Activated T-cell treated with anti-CD3 and anti-CD28 coated beads for 24 hours (primary cell): ENCODE measurements around the gene OR52I2.

Source experiments
- DNase-seq: peaks from one replicate; pipeline ENCODE4 v3.0.0-alpha.2; 2020; ENCODE audit warnings: low read depth

The OR52I2 gene

DNA sequence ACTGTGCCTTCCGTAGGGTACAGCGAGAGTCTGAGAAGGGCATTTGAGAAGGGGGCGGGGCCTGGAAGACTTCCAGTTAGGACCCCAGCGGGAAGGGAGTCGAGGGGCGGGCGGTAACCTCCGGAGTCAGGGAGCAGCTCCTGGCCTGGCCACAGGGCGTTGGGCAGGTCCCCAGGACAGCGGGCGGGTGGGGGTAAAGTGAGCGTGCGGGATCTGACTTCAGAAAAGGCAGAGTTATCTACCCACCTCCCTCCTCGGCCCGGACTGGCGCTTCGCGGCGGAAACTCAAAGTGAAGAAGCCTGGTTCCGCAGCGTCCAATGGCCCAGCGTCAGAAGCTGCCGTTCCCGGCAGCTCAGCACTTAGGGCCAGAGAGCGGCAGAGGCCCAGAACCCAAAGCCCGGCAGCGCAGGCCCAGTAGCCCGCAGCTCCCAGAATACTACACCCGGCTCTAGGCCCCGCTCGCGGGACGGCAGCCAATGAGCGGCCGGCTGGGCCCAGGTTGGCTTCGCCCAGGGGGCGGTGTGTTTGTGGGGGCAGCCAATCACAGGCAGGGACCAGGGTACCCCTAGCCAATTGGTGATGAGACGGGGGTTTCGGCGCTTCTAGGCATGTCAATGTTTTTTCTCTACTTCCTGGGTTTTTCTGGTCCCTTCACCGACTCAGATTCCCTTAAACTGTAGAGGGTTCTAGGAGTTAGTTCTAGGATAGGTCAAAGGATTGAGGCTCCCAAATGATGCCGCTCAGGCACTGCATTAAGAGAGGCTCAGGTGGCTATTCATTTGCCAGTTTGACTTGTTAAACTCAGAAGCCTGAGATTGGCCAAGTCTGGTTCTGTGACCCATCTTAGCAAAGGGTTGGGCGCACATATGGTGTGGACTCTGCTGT, 26.5 kb downstream of the OR52I2 start, which contains the start of gene TRIM68:
Gene TRIM68, minus strand, starts transcription at position 451 of the 886 bp plus-strand sequence. CDS start 2,727 bp downstream, outside the sequence.
- peak; percentile 93 for DNase-seq

DNA sequence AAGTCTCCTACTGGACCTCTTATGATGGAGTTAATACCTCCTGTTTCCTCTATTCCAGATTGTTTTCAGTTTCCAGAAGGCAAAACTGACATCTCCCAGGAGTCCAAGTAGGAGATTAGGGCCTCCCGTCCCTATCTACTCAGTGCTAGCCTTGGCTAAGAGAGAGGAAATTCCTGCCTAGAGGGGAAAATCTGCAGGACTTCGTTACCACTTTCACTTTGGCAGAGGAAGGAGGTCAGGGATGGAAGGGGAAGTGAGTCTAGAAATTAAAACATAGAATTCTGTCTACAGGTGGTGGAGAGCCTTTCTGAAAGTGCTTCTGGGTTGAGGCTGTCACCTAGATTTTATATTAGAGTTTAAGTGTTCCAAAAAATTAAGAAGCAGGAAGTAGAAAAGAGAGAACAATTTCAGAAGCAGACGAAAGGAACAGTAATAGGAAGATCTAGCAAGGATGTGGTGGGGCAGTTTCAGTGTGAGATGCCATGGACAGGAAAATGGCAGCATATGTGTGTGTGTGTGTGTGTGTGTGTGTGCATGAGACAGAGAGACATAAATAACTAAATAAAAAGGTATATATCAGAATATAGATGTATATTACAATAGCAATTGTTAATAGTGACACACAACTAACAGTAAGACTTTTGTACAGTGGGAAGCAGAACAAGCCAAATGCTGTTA, 28.9 kb downstream of the OR52I2 start:
- no peak for DNase-seq

DNA sequence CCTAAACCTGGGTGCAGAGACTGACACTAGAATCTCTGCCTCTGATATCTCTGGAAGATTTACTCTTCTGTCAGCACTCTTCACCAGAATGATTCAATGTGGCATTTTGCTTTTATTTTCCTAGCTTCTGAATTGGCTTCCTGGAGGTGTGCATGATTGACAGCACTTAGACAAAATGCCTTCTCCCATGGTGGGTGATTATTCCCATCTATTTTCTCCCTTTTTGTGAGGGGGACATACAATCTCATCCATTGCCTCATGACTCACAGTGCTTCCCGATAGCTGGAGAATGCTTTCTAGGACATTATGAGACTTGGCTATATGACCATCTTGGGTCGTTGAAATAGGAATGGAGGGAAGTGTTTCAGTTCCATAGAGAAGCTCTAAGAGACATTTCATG, 30.4 kb downstream of the OR52I2 start:
- no peak for DNase-seq

DNA sequence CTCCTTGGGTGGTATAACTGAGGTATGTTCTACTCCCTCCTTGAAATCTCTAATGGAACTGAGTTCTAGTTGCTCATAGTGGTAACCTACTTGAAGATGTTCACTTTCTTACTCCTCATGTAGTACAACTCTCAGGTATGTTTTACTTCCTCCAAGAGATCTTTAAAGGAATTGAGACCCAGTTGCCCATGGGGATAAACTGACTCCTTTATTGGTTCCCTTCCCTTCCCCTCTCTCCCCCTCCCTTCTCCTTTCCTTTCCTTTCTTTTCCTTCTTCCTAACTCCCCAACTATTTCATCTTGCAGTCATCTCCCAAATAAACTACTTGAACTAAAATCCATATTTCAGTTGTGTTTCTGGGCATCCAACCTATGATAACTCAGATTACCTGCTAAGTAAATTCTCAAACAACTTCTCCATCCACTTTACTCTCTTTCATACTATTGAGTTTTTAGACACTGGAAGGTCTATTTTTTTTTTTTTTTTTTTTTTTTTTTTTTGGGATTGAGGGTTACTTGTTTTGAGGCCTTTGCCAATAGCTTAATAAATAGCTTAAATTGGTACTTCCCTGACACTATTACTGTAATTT, 34.4 kb downstream of the OR52I2 start:
- DNase-seq: no peak

DNA sequence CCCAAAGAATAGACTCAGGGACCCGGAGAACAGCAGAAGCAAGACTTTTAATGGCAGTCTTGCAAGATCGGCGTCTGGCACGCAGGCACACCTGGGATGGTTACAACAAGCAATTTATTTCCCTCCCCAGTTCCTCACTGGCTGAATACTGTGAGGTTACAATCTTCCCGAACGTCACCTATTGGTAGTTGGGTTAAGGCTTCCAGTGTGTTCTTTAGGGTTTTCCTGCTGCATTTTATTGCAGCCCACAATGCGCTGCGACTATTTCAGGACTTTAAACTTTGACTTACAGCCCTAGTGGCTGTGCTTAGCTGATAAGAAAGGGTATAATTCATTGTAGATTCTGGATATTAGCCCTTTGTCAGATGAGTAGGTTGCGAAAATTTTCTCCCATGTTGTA, 38.0 kb downstream of the OR52I2 start:
- no peak for DNase-seq

DNA sequence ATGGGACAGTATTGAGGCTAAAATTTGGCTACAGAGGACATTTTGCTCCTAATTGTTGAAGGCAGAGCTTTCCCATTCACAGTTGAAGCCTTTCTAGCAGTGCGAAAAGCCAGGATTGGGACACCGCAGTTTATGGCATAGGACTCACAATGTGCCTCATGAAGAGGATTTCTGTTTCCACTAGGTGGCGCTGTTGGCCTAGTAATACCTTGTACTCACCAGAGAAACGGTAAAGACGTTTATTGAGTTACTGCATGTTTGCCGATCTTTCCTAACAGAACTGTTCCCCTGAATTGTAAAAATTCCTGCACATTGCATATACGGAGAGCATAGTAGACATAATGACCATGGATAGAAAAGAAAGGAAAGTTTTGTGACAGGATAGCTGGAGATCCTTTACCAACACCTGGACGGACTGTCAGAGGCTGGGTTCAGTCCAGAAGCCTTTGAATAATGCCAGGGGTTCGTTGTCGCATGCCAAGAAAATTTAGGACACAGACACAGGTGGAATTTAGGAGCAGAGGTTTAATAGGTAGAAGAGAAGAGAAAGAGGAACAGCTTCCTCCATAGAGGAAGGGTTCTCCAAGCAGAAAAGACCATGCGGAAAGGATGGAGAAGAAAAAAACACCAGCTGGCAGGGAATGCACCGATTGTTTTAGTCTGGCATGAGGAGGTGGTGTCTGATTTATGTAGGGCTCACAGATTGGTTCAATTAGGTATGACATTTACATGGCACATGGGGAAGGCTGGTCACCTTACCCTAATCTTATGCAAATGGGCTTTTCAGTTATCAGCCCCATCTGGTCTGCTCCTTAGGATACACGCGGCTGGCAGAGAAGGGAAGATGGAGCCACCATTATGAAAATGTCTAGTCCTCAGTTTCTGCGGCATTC, 44.9 kb downstream of the OR52I2 start:
- no peak for DNase-seq

DNA sequence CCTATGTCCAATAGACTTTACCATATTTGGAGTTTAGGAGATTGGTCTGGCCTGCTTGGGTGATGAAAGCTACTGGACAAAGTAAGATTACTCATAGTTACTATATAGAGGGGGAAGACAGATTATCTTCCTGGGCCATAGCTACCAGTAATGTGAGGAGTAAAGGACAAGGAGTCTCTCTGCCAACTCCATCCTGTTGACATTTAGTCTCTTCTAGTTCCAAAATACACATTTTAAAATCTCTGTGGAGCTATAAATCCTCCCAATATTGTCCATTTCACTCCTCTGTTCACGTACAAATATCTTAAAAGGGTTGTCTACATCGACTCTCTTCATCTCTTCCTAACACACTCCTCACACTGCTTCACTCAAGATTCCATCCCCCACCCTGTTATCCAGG, 54.6 kb downstream of the OR52I2 start:
- no peak for DNase-seq

DNA sequence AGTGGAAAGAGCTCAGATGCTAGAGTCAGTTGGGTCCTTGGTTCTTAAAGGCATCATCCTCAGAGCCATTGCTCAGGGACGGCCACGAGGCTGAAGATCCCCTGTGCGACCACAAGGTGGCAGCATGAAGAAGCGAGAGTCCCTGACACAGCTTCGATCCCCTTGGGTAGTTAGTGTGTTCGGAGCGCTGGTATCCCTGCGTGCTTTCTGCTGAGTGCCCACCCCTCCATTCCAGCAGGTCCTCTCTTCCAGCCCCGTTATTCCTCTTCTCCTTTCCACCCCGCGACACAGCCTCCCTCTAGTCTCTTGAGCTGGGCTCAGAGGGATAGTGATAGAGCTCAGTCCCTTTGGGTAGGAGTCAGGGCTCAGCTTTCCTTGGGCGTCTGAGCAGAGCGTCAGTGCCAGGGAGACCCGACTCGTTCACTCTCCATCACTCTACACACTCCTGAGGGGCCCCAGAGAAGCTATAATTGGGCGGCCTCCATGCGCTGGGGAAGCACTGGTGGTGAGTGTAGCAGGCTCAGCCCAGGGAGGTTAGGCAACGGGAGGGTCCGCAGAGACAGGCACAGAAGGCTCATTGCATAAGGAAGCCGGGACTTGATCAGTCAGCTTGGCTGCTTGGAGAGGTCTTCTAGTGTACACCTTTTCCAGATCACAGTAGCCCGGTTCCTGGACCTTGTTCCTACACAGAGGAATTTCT, 55.6 kb downstream of the OR52I2 start, which contains the start of gene OR51D1:
Gene OR51D1, plus strand, starts transcription at position 516 of the 700 bp plus-strand sequence. CDS start 2,314 bp downstream, outside the sequence.
- DNase-seq: peak; percentile 60

DNA sequence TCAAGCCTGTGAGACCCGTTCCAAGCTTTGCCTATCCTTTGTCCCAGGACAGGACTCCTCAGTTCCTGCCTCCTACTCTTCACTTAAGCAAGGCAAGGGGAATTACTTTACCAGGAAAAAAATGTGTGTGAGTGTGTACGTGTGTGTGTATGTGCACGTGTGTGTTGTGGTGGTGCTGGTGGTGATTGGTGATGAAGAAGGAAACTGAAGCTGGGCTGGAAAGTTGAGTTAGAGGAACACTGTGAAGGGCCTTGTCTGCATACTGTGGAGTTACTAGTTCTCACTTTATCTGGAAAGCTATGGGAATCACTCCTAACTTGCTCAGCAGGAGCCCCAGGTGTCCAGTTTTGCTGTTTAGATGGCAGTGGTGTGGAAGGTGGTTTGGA, 56.1 kb downstream of the OR52I2 start:
- DNase-seq: no peak

DNA sequence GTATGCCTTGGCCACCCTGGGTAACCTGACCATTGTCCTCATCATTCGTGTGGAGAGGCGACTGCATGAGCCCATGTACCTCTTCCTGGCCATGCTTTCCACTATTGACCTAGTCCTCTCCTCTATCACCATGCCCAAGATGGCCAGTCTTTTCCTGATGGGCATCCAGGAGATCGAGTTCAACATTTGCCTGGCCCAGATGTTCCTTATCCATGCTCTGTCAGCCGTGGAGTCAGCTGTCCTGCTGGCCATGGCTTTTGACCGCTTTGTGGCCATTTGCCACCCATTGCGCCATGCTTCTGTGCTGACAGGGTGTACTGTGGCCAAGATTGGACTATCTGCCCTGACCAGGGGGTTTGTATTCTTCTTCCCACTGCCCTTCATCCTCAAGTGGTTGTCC, 58.4 kb downstream of the OR52I2 start:
- no peak for DNase-seq

DNA sequence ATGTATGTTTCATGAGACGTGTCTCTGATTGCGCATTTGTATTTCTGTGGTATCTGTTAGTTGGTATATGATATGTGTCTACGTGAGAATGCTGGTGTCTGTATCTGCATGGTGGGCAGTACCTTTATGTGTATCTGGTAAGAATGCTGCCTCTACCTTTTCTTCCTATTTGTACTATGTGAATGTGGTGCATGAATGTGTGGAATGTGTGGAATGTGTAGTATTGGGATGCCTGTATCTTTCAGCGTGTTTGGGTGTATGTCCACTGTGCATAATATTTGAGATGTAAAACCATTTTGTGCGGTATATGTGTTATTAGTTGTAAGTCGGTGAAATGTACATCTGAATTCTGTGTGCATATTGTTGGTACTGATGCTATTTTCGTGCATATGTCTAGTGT, 60.0 kb downstream of the OR52I2 start:
- no peak for DNase-seq

DNA sequence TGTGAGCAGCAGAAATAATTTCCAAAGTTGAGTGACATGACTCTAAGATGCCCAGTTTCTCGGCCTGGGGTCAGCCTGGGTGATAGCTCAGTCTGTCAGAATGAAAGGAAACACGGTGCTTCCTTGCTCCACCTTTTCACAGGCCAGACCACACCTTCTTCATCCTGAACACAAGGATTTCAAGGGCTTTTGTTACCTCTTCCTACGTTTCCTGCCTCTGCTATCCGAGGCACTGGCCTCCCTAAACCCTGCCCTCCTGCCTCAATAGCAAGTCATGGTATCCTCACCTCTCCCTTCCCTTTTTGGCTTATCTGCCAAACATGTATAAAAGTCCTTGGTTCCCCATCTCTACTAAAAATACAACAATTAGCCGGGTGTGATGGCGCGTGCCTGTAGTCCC, 60.5 kb downstream of the OR52I2 start:
- no peak for DNase-seq
